SK-N-SH (cell line): ENCODE measurements around the gene HCN4.

ENCODE experiments used
- FOXM1 ChIP-seq: IDR thresholded peaks from 2 replicates; pipeline ENCODE4 v1.4.0; 2012; ENCODE audit warnings: low read depth, mild to moderate bottlenecking
- PBX3 ChIP-seq: IDR thresholded peaks from 2 replicates; pipeline ENCODE4; 2012
- TCF12 ChIP-seq: IDR thresholded peaks from 2 replicates; pipeline ENCODE4 v1.4.0; 2012
- TF ChIP-seq, protein P1 (sequence below): fragments of 200-600 bp; sonication (generic); IDR thresholded peaks from 2 replicates; pipeline ENCODE4 v1.6.1; 2017; ENCODE audit warnings: antibody characterized with exemption, mild to moderate bottlenecking, moderate library complexity

DNA sequence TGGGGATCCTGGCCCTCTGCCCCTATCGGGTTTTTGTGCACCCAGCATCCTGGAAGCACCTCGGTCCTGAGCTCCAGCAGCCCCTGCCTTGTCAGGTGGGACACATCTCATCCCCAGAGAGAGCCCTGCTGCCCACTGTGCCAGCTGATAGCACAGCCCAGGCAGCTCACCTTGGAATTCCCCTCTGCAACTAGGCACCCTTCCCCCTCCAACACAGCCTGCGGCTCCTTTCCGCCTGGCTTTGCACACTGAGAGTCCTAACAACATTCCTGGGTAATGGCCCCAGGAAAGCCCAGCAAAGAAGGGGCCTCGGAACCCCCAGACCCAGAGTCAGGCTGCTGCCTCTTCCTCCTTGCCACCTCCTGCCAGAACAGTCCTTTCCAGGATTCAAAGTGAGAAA, 5.9 kb downstream of the HCN4 start:
- TF ChIP-seq FOXM1 = no peak
- TF ChIP-seq, protein P1, sequence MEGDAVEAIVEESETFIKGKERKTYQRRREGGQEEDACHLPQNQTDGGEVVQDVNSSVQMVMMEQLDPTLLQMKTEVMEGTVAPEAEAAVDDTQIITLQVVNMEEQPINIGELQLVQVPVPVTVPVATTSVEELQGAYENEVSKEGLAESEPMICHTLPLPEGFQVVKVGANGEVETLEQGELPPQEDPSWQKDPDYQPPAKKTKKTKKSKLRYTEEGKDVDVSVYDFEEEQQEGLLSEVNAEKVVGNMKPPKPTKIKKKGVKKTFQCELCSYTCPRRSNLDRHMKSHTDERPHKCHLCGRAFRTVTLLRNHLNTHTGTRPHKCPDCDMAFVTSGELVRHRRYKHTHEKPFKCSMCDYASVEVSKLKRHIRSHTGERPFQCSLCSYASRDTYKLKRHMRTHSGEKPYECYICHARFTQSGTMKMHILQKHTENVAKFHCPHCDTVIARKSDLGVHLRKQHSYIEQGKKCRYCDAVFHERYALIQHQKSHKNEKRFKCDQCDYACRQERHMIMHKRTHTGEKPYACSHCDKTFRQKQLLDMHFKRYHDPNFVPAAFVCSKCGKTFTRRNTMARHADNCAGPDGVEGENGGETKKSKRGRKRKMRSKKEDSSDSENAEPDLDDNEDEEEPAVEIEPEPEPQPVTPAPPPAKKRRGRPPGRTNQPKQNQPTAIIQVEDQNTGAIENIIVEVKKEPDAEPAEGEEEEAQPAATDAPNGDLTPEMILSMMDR = no peak
- no peak for TF ChIP-seq TCF12
- TF ChIP-seq PBX3 = no peak
